Tibial nerve (tissue), 4 donors: ENCODE measurements around the gene ANKRD27. TPM values are rescaled to one million over a fixed set of nuclear protein-coding genes. Genes with fewer than 3 reads are reported as not detected.
A peak's percentile ranks its signal among the peaks of the same experiment; 100 is the strongest.
"Not testable (repeated sequence)": the region's sequence is repeated elsewhere in the genome, so short reads cannot be mapped to it uniquely, and the experiment has no call there.

ENCODE experiments used
- DNase-seq, 2 donors: peaks; one replicate each; pipeline ENCODE4 v3.0.0-alpha.2; 2019; ENCODE audit warnings: low spot score in 2 of 2
- H3K27ac ChIP-seq, 4 donors: fragments of 200-600 bp; sonication (generic) in 3 of 4; one replicate each; pipeline ENCODE4 v1.5.1; 2017 to 2019; ENCODE audit warnings: mild to moderate bottlenecking in 1 of 4
- H3K27me3 ChIP-seq, 2 donors: fragments of 200-600 bp; sonication (generic) in 1 of 2; one replicate each; pipeline versions ENCODE4 v1.5.1 to v1.6.0; 2017 to 2019
- H3K36me3 ChIP-seq, 3 donors: fragments of 200-600 bp; sonication (generic); one replicate each; pipeline ENCODE4 v1.5.1; 2018 to 2019
- H3K4me1 ChIP-seq, 4 donors: fragments of 200-600 bp; sonication (generic) in 3 of 4; one replicate each; pipeline ENCODE4 v1.5.1; 2017 to 2019
- H3K4me3 ChIP-seq, 4 donors: fragments of 200-600 bp; sonication (generic) in 3 of 4; one replicate each; pipeline ENCODE4 v1.5.1; 2017 to 2019; ENCODE audit warnings: mild to moderate bottlenecking in 1 of 4, moderate library complexity in 1 of 4
- H3K9me3 ChIP-seq, 4 donors: fragments of 200-600 bp; sonication (generic) in 3 of 4; one replicate each; pipeline ENCODE4 v1.5.1; 2017 to 2019
- CTCF ChIP-seq, 5 experiments: fragments of 200-600 bp in 3 of 5; fragments of 450-650 bp in 2 of 5; sonication (generic) in 3 of 5; IDR thresholded peaks; one replicate each; pipeline ENCODE4 v1.5.1; 2016 to 2019; ENCODE audit warnings: antibody characterized with exemption in 5 of 5, mild to moderate bottlenecking in 3 of 5, moderate library complexity in 2 of 5
- EP300 ChIP-seq, 2 donors: sonication (generic); formaldehyde crosslinking; IDR thresholded peaks; one replicate each; pipeline ENCODE4 v1.6.1; 2017; ENCODE audit warnings: antibody characterized with exemption in 2 of 2, mild to moderate bottlenecking in 1 of 2
- POLR2A ChIP-seq, 2 donors: fragments of 450-650 bp; IDR thresholded peaks; one replicate each; pipeline ENCODE4 v1.6.1; 2017; ENCODE audit warnings: antibody characterized with exemption in 2 of 2, mild to moderate bottlenecking in 2 of 2, moderate library complexity in 2 of 2
- WGBS, 2 donors: methylation state at CpG; one replicate each; pipeline ENCODE4 v1.1.5; 2018; 5-methylcytosine and 5-hydroxymethylcytosine counted together
- total RNA-seq, 4 donors: library from RNA; depleted of rRNA; stranded (reverse); fragments of >200 nt; gene quantifications; one replicate each; pipeline ENCODE4 v1.1.0, GENCODE V29; 2016

ANKRD27 gene
- total RNA-seq, 4 donors from 2014 or later, result 13.7 to 28.6 (median 23.5) TPM

GRCh38 chr19:32594021-32594420 is 81.0 kb downstream of the ANKRD27 start:
- no peak overlapping the region for H3K27ac ChIP-seq
- TF ChIP-seq POLR2A (IDR thresholded peaks at IDR 0.05) (no peak), EP300 (IDR thresholded peaks at IDR 0.05) (no peak), CTCF (IDR thresholded peaks at IDR 0.05) (no peak)
- peaks cover 0 to 75% (median 5%) of the 10 kb centered on the region in 3 donors for H3K36me3 ChIP-seq
- H3K27me3 ChIP-seq, result no peaks in the 10 kb centered on the region
- no peaks in the 10 kb centered on the region for H3K4me1 ChIP-seq
- H3K9me3 ChIP-seq, result no peaks in the 10 kb centered on the region
- H3K4me3 ChIP-seq, result no peak overlapping the region
- WGBS, 2 donors, result 95 to 100% methylated on average over 2 of the region's 2 CpGs
- DNase-seq, result no peak

- H3K4me3 ChIP-seq, H3K27ac ChIP-seq: not testable (repeated sequence)
- 96 to 99% methylated on average over 5 to 6 of the region's 8 CpGs for WGBS, 2 donors
Observed at GRCh38 chr19:32587747-32588504, 87.1 kb downstream of the ANKRD27 start.

GRCh38 chr19:32581705-32582179 is 93.2 kb downstream of the ANKRD27 start:
- DNase-seq, result no peak
- WGBS, 2 donors, result 3 to 4% methylated on average over 25 to 27 of the region's 27 CpGs
- Histone ChIP-seq H3K27me3 (no peaks in the 10 kb centered on the region), H3K4me3 (peak overlapping the region; percentile 67 to 99 (median 86)), H3K4me1 (peaks cover 0 to 28% (median 7%) of the 10 kb centered on the region in 4 donors), H3K27ac (peak overlapping the region; percentile 38 to 92 (median 92)), H3K36me3 (peaks cover 0 to 41% (median under 1%) of the 10 kb centered on the region in 3 donors), H3K9me3 (no peaks in the 10 kb centered on the region)
- TF ChIP-seq POLR2A (IDR thresholded peaks at IDR 0.05) (no peak), CTCF (IDR thresholded peaks at IDR 0.05) (no peak), EP300 (IDR thresholded peaks at IDR 0.05) (no peak)

More at GRCh38 chr19:32587747-32588504, 87.1 kb downstream of the ANKRD27 start:
- H3K36me3 ChIP-seq, result peaks cover 0 to 66% (median 3%) of the 10 kb centered on the region in 3 donors
- H3K27me3 ChIP-seq, DNase-seq, H3K9me3 ChIP-seq, H3K4me1 ChIP-seq: not testable (repeated sequence)

- 0 to 1% methylated on average over 31 to 33 of the region's 81 CpGs for WGBS, 2 donors
- DNase-seq, result peak; percentile 89 to 90
Observed at GRCh38 chr19:32580901-32581704, 93.9 kb downstream of the ANKRD27 start, which contains the start of gene PDCD5. Gene PDCD5, plus strand, starts transcription at chr19:32581190. Its CDS starts 72 bp downstream, at chr19:32581262.

More at GRCh38 chr19:32580901-32581704, 93.9 kb downstream of the ANKRD27 start, which contains the start of gene PDCD5:
- H3K27ac ChIP-seq, result peak within 1 kb of the TSS; percentile 38 to 92 (median 92)
- peaks cover 0 to 28% (median 7%) of the 10 kb centered on the region in 4 donors for H3K4me1 ChIP-seq
- H3K36me3 ChIP-seq, result peaks cover 0 to 34% (median 0%) of the 10 kb centered on the region in 3 donors
- no peaks in the 10 kb centered on the region for H3K9me3 ChIP-seq
- no peaks in the 10 kb centered on the region for H3K27me3 ChIP-seq
- no peak for TF ChIP-seq CTCF (IDR thresholded peaks at IDR 0.05)
- TF ChIP-seq EP300 (IDR thresholded peaks at IDR 0.05), result peak in 1 of 2 donors; percentile 72
- peak; percentile 67 to 86 for TF ChIP-seq POLR2A (IDR thresholded peaks at IDR 0.05)
- peak within 1 kb of the TSS; percentile 67 to 99 (median 86) for H3K4me3 ChIP-seq
